GM18520 (cell line): ENCODE data around the gene PCMTD2.
A peak's percentile ranks its signal among the peaks of the same experiment; 100 is the strongest.

Experiments
- ATAC-seq: cut with Tn5 transposase; IDR thresholded peaks from one replicate; pipeline ENCODE4 v1.9.1; 2021; ENCODE audit not compliant: unreplicated experiment

The PCMTD2 gene

DNA sequence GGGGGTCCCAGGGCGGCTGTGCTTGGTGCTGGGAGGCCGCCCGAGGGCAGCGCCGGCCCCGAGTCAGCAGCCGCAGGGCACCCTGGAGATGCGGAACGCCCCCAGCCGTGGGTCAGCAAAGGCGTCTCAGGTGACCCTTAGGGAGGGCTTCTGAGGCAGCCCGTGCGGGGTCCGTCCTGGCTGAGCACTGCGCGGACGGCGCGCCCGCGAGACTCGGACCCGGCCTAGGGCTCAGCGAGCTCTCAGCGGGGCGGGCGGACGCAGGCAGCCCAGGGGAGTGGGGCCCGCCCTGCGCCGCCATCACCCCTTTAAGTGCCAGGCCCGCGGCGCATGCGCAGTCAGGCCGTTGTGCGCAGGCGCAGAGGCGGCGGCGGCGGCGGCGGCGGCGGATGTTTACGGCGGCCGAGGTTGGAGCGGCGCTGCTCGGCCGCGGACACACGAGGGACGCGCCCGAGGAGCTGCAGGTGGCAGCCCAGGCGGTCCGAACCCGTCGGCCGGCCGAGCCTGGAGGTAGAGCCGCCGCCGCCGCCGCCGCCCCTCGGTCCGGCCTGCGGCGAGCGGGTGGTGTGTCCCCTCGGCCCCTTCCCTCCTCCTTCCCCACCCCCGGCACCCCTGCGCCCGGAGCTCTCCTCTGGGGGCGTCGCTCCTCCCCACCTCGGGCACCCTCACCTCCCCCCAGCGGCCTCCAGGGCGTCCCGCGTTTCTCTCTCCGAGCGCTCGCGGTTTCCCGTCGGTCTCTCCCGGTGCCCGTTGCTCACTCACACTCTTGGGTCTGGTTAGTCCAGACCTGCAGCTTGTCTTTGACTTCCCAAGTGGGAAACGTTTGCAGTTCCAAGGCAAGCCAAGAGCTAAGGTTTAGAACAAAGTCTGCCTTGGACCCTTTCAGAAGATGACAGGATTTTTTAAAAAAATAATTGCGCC is at the start of gene PCMTD2:
TSS of gene PCMTD2 (plus strand) at position 388 of the 921 bp plus-strand sequence. CDS start 4,218 bp downstream, outside the sequence.
- ATAC-seq, result peak; percentile 72

DNA sequence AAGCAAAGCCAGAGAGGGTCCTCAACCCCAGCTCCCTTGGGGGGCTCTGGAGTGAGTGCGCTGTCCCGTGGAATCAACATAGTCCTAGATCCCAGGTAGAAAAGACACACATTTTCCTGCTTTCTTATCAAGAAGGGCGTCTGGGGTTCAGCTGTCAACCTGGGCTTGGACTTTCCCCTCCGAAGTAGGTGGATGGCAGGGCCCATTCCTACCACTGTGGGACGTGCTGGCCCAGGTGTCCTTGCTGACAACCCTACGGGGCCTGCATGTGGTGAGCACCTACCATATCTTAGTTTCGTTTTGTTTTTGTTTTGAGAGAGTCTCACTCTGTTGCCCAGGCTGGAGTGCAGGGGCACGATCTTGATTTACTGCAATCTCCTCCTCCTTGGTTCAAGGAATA is 48.9 kb upstream of the PCMTD2 start:
- no peak for ATAC-seq

DNA sequence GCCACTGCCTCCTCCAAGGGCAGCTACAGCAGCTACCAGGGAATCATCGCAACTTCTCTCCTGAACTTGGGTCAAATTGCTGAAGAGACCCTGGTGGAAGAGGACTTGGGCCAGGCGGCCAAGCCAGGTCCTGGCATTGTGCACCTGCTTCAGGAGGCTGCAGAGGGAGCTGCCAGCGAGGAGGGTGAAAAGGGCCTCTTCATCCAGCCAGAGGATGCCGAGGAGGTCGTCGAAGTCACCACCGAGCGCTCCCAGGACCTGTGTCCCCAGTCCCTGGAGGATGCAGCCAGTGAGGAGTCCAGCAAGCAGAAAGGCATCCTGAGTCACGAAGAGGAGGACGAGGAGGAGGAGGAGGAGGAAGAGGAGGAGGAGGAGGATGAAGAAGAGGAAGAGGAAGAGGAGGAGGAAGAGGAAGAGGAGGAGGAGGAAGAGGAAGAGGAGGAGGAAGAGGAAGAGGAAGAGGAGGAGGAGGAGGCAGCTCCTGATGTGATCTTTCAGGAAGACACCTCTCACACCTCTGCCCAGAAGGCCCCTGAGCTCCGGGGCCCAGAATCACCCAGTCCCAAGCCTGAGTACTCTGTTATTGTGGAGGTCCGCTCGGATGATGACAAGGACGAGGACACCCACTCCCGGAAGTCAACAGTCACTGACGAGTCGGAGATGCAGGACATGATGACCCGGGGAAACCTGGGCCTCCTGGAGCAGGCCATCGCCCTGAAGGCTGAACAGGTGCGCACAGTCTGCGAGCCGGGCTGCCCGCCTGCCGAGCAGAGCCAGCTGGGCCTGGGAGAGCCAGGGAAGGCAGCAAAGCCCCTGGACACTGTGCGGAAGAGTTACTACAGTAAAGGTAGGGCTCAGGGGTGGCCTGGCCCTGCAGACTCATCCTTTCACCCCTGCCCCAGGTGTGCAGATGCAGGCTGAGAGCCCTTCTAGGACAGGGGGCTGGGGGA is 47.6 kb upstream of the PCMTD2 start:
- ATAC-seq, result no peak

DNA sequence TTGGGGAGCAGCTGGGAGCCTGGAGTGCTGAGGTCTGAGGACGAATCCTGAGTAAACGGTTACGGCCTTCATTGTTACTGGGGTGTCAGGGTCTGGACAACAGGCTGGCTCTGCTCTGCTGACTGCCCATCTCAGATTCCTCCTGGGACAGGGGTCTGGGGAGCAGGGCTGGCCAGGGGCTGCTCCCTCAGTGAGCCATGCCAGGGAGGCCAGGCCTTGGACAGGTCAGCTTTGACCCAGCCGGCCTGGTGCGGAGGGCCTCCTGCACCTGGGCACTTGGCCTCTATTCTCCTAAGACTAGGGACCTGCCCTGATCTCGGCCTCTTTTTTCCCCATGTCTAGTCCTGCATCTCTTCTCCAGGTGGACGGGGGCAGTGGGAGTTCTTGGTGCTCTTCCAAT is 46.4 kb upstream of the PCMTD2 start:
- ATAC-seq, result no peak

GRCh38 chr20:64210656-64211369 is 44.7 kb upstream of the PCMTD2 start:
- no peak for ATAC-seq

GRCh38 chr20:64211874-64212658 is 43.5 kb upstream of the PCMTD2 start:
- ATAC-seq, result no peak

- no peak for ATAC-seq
Observed at GRCh38 chr20:64212755-64213154, 42.8 kb upstream of the PCMTD2 start.

- no peak for ATAC-seq
Observed at GRCh38 chr20:64214113-64214512, 41.4 kb upstream of the PCMTD2 start.

- ATAC-seq, result no peak
Observed at GRCh38 chr20:64214952-64215351, 40.6 kb upstream of the PCMTD2 start.

DNA sequence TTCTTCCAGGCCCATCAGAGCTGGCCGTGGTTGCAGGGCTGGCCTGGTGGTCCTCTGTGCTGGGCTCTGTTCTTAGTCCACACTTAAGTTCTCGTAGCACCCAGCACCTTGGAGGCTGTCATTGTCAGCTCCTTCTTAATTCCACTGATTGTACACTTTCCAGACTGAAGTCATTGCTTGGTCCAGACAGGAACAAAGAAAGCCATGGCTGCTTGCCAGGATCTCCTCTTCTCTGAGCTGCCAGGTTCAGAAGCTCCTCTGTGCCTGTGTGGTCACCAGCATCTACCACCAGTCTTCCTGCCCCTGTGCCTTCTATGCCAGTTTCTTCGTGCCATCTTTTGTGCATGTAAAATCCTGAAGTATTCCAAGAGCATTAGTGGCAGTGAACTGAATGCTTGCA is 39.5 kb upstream of the PCMTD2 start:
- no peak for ATAC-seq

DNA sequence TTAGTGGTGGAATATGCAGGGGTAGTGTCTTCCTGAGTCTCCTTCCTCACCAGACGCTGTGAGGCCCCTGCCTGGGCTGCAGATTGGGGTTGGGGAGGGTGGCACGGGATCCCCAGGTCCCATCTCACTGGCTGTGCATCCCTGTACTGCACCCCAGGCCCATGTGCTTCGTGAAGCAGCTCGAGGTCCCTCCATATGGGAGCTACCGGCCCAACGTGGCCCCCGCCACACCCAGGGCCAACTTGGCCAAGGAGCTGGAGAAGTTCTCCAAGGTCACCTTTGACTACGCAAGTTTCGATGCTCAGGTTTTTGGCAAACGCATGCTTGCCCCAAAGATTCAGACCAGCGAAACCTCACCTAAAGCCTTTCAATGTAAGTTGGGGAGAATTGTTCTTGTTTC is 38.6 kb upstream of the PCMTD2 start:
- no peak for ATAC-seq

DNA sequence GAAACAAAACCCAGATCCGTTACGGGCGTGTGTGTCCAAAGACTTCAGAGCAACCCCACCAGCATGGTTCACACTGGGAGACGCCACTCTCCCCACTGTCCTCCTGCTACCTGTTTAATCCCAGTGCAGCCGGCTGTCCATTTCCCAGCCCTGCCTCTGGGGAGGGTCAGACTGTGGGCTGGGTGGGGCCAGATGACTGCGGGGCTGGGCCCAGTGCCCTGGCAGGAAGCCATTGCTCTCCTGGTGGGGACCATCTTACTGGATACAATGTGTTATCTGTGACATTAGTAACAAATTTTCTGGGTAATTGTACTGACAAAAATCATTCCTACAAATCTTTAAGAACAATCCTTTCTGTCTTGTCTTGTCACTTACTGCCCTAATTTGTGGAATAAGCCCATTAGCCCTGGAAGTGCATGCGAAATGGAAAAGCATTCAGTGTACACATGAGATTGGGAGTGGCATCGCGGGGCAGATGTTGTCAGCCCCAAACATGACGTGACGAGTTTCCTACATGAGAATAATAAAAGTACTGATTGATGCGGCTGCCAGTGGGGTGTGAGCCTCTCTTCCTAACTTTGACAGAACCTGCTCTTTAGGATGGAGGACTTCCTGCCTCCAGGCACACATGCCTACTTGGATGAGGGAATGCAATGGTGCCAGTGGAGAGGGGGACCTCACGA is 37.9 kb upstream of the PCMTD2 start:
- no peak for ATAC-seq

- no peak for ATAC-seq
Observed at GRCh38 chr20:64219202-64219601, 36.3 kb upstream of the PCMTD2 start.

DNA sequence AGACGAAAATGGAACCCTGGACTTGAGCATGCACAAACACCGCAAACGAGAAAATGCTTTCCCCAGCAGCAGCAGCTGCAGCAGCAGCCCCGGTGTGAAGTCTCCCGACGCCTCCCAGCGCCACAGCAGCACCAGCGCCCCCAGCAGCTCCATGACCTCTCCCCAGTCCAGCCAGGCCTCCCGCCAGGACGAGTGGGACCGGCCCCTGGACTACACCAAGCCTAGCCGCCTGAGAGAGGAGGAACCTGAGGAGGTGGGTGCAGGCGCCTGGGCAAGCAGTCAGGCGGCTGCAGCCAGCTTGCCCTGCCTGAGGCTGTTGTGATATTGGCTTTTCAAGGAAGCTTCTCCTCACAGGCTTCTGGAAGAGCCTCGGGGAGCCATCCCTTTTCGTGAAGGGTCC is 35.8 kb upstream of the PCMTD2 start:
- ATAC-seq, result no peak

DNA sequence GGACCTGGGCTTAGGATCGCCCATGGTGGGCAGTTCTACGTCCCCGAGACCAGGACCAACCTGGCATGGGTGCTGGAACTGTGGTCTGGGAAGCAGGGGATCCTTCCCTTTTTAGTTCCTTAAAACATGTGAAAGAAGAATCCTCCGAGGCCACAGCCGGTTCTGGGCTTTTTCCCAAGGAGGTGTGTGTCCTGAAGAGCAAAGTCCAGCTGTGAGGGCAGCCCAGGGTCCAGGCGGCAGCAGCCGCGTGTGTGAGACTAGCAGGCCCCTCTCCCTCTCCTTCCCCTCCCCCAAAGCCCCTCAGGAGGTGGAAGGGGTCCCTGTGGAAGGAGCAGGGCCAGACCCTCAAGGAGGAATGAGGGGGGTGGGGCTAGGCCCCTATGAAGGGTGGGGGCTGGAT is 35.1 kb upstream of the PCMTD2 start:
- no peak for ATAC-seq

DNA sequence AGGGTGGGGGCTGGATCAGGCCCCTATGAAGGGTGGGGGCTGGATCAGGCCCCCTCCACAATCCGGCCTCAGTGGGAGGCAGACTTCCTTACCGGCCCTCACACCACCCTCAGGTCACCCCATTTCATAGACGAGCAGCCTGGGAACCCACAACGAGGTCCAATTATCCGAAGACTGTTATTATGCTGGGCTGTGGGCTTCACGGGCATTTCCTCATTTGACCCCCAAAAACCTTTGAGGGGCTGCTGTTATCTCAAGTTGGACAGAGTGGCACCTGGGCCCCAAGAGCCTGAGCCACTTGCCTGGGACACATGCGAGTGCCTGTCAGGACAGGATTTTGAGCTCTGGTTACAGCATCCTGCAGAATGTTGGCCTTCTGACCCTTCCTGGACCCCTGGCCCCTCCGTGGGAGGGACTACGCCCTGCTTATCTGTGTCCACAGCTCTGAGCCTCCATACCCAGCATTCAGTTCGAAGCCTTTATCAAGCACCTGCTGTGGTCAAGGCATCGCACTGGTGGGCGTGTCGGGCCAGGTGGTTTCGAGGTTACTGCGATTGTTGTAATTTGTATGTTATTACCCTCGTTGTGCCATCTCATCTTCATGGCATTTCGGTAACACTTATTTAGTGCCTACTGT is 34.5 kb upstream of the PCMTD2 start:
- no peak for ATAC-seq

DNA sequence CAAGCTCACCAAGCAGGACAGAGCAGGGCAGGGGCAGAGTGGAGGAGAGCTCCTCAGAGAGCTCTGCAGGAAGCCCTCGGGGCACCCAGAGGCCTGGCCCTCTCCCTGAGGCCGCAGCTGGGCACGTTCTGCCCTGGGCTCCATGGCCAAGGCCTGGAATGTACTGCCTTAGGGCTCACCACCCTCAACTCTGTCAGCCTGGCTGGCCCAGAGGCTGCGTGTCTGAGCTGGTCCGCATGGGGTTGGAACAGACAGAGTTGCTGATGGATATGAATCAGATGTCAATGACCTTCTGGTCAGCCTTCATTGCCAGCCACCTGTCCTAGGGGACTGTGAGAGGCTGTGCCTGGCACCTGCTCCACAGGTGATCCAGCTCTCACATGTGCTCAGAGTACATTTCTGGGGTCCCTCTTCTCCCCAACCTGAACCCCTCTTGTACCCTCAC is 33.2 kb upstream of the PCMTD2 start:
- ATAC-seq, result no peak

GRCh38 chr20:64222851-64223525 is 32.6 kb upstream of the PCMTD2 start:
- no peak for ATAC-seq
